Hair follicle dermal papilla cell (primary cell): ENCODE data around the gene RBM19. TPM values are rescaled to one million over a fixed set of nuclear protein-coding genes. Genes with fewer than 3 reads are reported as not detected.

Source experiments
- small RNA-seq: library from RNA; depleted of rRNA; stranded (forward); fragments of <200 nt; gene quantifications from one replicate; pipeline ENCODE3, GENCODE V24; 2012
- total RNA-seq: library from RNA; depleted of rRNA; stranded (reverse); fragments of >200 nt; gene quantifications from 2 replicates; pipeline ENCODE4 v1.2.3, GENCODE V29; 2012

RBM19 gene
- total RNA-seq, result 25.4 and 27.7 TPM in 2 replicates

GRCh38 chr12:113965951-113966797 is at the start of gene RBM19:
Gene RBM19 (minus strand): TSS chr12:113966325. CDS start chr12:113966227, 98 bp downstream.

Small RNA genes lying within 50 kb of the gene (small RNA-seq; reads per million reads assigned to genes)
- gene DYNLL1P4, result not detected
